ENCODE results near the gene MORN1. TPM values are rescaled to one million over a fixed set of nuclear protein-coding genes. Genes with fewer than 3 reads are reported as not detected.
"Not testable (repeated sequence)": the region's sequence is repeated elsewhere in the genome, so short reads cannot be mapped to it uniquely, and the experiment has no call there.

MORN1 gene
- 10 to 100 TPM in 2 of 4 donors, 1 to 10 TPM in 1, under 1 TPM in 1; 0.59 to 20.0 (median 9.5) TPM for total RNA-seq

DNA sequence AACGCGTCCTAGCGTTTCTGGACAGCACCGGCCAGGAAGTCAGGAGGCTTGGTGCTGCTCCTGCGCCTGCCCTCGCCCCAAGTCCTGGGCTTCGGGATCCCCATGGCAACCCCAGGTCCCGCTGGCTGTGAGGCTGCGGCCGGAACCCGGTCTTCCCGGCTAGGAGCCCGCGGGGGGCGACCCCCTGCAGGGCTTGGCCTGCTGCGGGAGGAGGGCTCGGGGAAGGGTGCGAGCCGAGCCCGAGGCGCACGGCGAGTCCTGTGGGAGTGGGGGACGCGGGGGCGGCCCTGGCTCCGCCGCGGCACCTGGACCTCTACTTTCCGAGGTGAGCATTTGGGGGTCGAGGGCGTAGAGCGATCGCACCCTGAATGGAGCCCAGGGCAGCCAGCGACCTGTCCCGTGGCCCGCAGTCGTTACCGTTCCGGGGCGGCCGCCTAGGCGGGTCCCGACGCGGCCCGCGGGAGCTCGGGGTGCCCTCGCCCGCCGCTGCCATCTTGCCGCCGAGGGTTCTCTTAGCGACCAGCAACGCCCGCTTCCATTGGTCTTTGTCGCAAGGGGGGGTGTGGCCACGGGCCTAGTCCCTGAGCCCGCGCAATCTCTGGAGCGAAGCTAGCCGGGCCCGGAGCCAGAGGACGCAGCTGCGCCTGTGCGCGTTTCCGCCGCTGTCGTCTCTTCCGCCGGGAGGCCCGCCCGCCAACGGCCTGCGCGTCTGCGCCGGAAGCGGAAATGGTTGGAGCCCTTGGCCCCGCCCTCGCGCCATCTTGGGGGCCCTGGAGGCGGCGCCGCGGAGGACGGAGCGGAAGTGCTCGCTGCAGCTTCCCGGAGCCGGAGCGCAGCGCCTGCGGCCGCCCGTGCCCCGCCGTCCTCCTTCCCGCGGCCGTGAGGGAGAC lies at the start of gene MORN1, which contains the start of gene RER1:
MORN1 (minus strand) TSS at position 514 of the 890 bp plus-strand sequence; CDS start at position 493, 21 bp downstream.
RER1 (plus strand) TSS at position 801 of the 890 bp plus-strand sequence. CDS start 3,950 bp downstream, outside the sequence.
- H3K4me1 ChIP-seq = peaks cover 0 to 7% of the 10 kb centered on the region in 2 donors
- peak within 1 kb of the TSS; percentile 60 to 87 for H3K4me3 ChIP-seq
- no peaks in the 10 kb centered on the region for H3K36me3 ChIP-seq
- peak; percentile 64 to 90 for TF ChIP-seq POLR2A (IDR thresholded peaks at IDR 0.05)
- TF ChIP-seq, protein P1, sequence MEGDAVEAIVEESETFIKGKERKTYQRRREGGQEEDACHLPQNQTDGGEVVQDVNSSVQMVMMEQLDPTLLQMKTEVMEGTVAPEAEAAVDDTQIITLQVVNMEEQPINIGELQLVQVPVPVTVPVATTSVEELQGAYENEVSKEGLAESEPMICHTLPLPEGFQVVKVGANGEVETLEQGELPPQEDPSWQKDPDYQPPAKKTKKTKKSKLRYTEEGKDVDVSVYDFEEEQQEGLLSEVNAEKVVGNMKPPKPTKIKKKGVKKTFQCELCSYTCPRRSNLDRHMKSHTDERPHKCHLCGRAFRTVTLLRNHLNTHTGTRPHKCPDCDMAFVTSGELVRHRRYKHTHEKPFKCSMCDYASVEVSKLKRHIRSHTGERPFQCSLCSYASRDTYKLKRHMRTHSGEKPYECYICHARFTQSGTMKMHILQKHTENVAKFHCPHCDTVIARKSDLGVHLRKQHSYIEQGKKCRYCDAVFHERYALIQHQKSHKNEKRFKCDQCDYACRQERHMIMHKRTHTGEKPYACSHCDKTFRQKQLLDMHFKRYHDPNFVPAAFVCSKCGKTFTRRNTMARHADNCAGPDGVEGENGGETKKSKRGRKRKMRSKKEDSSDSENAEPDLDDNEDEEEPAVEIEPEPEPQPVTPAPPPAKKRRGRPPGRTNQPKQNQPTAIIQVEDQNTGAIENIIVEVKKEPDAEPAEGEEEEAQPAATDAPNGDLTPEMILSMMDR (IDR thresholded peaks at IDR 0.05) = no peak
- no peaks in the 10 kb centered on the region for H3K27me3 ChIP-seq
- H3K27ac ChIP-seq = peak within 1 kb of the TSS; percentile 71 to 86
- no peaks in the 10 kb centered on the region for H3K9me3 ChIP-seq
- DNase-seq = peak; percentile 99 to 100
- intact Hi-C loops (cut with DNase I; ENCODE audit: low total_unique reads) = no loop called here

GRCh38 chr1:2440346-2440745 lies 49.0 kb upstream of the MORN1 start:
- DNase-seq; H3K9me3 ChIP-seq; H3K27ac ChIP-seq; H3K27me3 ChIP-seq; H3K4me3 ChIP-seq; H3K36me3 ChIP-seq; intact Hi-C loops (cut with DNase I; ENCODE audit: low total_unique reads); H3K4me1 ChIP-seq: not testable (repeated sequence)

DNA sequence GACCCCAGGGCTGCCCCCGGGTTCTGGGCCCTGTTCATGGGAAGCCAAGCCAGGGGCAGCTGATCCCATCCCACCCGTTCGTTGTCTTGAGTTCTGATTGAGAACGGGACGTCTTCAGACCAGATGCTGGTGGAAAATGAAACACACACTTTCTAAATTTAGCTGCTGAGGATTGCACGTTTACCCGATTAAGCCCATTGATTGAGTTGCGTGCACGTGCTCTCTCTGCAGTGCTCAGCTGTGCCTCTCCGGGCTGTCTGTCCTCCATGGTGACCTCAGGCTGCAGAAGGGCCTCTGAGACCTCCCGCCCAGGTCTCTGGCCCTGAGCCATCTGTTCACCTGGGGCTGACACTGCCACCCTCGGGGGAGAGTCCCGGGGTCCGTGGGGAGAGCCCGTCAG lies 48.0 kb upstream of the MORN1 start:
- Histone ChIP-seq H3K4me3 (no peak overlapping the region), H3K9me3 (no peaks in the 10 kb centered on the region), H3K27me3 (peaks cover 5% of the 10 kb centered on the region in 2 donors), H3K36me3 (no peaks in the 10 kb centered on the region), H3K4me1 (peaks cover 0 to 8% of the 10 kb centered on the region in 2 donors), H3K27ac (no peak overlapping the region)
- no peak for DNase-seq
- no peak for TF ChIP-seq POLR2A (IDR thresholded peaks at IDR 0.05)
- TF ChIP-seq, protein P1 (IDR thresholded peaks at IDR 0.05) = no peak
- intact Hi-C loops (cut with DNase I; ENCODE audit: low total_unique reads) = no loop called here

- no peak overlapping the region for H3K27ac ChIP-seq
- intact Hi-C loops (cut with DNase I; ENCODE audit: low total_unique reads) = no loop called here
- H3K4me1 ChIP-seq = peaks cover 0 to 6% of the 10 kb centered on the region in 2 donors
- peaks cover 0 to 5% of the 10 kb centered on the region in 2 donors for H3K27me3 ChIP-seq
- no peak overlapping the region for H3K4me3 ChIP-seq
- H3K9me3 ChIP-seq = no peaks in the 10 kb centered on the region
- no peak for DNase-seq
- H3K36me3 ChIP-seq = no peaks in the 10 kb centered on the region
- TF ChIP-seq, protein P1 (IDR thresholded peaks at IDR 0.05) = no peak
- TF ChIP-seq POLR2A (IDR thresholded peaks at IDR 0.05) = no peak
These were observed 47.3 kb upstream of the MORN1 start for GRCh38 chr1:2438641-2439040.

DNA sequence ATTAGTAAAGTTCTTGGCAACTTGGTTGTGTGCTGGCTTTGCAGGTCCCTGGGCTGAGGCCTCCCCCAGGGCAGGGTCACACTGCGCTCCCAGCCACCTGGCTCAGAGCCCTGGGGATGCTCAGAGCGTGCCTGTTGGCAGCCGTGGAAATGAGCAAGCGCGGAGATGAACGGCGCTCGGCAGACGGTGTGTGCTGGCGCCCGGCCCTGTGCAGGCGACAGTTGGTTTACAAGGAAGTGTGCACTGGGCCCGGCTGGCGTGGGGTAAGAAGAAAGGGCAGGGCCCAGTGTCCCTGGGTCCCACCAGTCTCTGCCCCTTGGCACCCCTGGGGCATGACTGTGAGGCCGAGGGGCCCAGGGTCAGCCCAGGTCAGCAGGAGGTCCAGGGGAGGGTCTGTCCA lies 46.7 kb upstream of the MORN1 start:
- no peaks in the 10 kb centered on the region for H3K4me1 ChIP-seq
- no peak overlapping the region for H3K4me3 ChIP-seq
- intact Hi-C loops (cut with DNase I; ENCODE audit: low total_unique reads) = no loop called here
- TF ChIP-seq, protein P1 (IDR thresholded peaks at IDR 0.05) = no peak
- no peak for TF ChIP-seq POLR2A (IDR thresholded peaks at IDR 0.05)
- DNase-seq = no peak
- H3K9me3 ChIP-seq = no peaks in the 10 kb centered on the region
- no peaks in the 10 kb centered on the region for H3K36me3 ChIP-seq
- no peak overlapping the region for H3K27ac ChIP-seq
- H3K27me3 ChIP-seq = peaks cover 0 to 3% of the 10 kb centered on the region in 2 donors

Measured in uterus (tissue), 4 donors.